Body of pancreas (tissue), 4 donors: ENCODE measurements around the gene TEX2.

Source experiments
- POLR2A ChIP-seq, 3 donors: fragments of 450-650 bp; IDR thresholded peaks; one replicate each; pipeline ENCODE4 v1.6.1; 2016; ENCODE audit warnings: antibody characterized with exemption in 3 of 3, mild to moderate bottlenecking in 2 of 3
- TF ChIP-seq, protein P1 (sequence below), 7 experiments: fragments of 450-650 bp in 4 of 7; fragments of 200-600 bp in 3 of 7; sonication (generic) in 3 of 7; IDR thresholded peaks; one replicate each; pipeline ENCODE4 v1.5.1; 2016 to 2019; ENCODE audit warnings: antibody characterized with exemption in 7 of 7

DNA sequence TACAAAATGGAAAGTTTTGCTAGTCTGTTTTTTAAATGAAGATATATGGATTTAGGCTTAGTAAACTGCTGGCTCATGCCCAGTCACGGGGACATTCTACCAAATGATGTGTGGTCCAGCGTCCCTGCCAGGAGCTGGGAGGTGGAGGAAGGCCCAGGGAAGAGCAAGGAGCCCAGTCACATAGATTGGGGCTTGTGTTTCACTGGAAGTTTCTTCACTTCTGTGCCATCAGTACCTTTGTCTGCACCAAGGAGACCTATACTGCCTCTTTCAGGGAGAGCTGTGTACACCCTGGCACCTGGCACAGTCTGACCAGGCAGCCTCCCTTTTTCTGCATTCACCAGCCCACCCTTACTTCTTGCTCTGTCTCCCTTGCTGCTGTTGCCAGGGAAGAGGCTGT is 100.5 kb downstream of the TEX2 start:
- TF ChIP-seq, protein P1, sequence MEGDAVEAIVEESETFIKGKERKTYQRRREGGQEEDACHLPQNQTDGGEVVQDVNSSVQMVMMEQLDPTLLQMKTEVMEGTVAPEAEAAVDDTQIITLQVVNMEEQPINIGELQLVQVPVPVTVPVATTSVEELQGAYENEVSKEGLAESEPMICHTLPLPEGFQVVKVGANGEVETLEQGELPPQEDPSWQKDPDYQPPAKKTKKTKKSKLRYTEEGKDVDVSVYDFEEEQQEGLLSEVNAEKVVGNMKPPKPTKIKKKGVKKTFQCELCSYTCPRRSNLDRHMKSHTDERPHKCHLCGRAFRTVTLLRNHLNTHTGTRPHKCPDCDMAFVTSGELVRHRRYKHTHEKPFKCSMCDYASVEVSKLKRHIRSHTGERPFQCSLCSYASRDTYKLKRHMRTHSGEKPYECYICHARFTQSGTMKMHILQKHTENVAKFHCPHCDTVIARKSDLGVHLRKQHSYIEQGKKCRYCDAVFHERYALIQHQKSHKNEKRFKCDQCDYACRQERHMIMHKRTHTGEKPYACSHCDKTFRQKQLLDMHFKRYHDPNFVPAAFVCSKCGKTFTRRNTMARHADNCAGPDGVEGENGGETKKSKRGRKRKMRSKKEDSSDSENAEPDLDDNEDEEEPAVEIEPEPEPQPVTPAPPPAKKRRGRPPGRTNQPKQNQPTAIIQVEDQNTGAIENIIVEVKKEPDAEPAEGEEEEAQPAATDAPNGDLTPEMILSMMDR (IDR thresholded peaks at IDR 0.05) = no peak
- TF ChIP-seq POLR2A (IDR thresholded peaks at IDR 0.05) = no peak
